ENCODE results near the gene OCIAD2.
"Not testable (repeated sequence)": the region's sequence is repeated elsewhere in the genome, so short reads cannot be mapped to it uniquely, and the experiment has no call there.

Gene OCIAD2

DNA sequence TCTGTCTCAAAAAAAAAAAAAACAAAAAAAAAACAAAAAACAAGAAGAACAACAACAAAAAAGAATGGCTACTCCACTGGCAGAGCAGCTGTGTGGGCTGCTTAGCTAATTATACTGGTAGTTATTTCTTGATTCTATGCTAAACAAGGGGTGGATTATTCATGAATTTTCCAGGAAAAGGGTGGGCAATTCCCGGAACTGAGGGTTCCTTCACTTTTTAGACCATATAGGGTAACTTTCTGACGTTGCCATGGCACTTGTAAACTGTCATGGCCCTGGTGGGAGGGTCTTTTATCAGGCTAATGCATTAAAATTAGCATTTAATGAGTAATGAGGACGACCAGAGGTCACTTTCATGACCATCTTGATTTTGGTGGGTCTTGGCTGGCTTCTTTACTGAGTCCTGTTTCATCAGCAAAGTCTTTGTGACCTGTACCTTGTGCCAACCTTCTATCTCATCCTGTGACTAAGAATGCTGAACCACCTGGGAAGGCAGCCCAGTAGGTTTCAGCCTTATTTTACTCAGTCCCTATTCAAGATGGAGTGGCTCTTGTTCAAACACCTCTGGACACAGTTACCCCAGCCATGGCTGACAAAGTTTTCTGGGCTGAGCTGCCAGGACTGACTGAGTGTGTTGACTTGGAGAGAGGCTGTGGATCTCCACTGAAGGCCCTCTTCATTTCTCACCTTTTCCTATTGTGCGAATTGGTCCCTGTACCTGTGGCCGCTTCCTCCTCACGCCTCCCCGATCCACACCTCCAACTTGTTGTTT is 1.3 kb upstream of the OCIAD2 start:
- no peak for DNase-seq (ENCODE audit: low read depth, low spot score)

GRCh38 chr4:48905363-48906015 is 1.1 kb downstream of the OCIAD2 start:
- DNase-seq (ENCODE audit: low read depth, low spot score) = no peak

DNA sequence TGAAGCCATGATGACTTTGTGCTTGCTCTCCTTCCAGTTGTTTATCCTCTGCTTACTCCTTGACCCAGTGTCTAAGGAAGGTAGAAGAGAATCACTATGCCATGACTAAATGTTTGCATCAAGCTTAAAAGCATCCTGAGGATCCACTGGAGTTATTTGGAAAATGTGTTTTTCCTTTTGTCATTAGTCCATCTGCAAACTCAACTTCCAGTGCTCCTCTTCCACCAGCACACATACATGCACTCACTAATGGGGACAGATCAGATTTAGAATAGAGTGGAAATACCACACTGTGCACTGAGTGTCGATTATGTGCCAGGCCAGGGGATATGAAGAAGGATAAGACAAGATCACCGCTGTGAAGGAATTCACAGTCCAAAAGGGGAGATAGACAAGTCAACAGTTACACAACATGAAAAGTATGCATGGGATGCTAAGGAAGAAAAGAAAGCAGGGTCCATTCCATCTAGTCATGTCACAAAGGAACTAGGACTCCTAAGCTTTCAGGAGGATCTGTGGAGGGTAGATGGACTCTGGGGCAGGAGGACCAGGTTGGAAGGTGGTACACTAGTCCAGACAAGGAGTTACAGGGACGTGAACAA is 1.9 kb downstream of the OCIAD2 start:
- no peak for DNase-seq (ENCODE audit: low read depth, low spot score)

DNA sequence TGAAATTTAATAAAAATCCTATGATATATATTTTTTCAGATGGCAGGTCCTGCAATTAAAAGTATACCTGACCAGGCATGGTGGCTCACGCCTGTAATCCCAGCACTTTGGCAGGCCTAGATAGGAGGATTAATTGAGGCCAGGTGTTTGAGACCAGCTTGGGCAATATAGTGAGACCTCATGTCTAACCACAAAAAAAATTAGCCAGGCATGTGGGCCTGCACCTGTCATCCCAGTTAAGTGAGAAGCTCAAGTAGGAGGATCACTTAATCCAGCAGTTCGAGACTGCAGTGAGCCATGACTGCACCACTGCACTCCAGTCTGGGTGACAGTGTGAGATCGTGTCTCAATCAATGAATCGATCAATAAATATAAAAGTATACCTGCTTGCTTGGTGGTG is 2.5 kb downstream of the OCIAD2 start:
- no peak for DNase-seq (ENCODE audit: low read depth, low spot score)

- DNase-seq (ENCODE audit: low read depth, low spot score) = no peak
Measured at GRCh38 chr4:48902266-48902665, 4.3 kb downstream of the OCIAD2 start.

DNA sequence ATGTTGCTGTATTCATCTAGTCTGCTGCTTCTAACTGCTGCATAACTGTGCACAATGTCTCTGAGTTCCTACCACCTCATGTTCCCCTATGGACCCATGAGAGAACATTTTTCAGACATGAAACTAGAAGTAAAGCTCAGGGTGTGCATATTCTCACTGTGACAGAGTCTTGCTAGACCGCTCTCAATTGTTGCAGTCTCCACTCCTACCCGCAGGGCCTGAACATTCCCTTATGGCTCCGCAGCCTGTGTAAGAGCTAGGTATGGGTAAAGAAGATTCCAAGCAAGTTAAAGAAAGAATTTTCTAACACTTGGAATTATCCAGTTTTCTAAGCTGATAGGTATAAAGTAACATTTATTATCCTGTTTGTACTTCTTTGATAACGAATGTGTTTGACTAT is 5.4 kb downstream of the OCIAD2 start:
- no peak for DNase-seq (ENCODE audit: low read depth, low spot score)

DNA sequence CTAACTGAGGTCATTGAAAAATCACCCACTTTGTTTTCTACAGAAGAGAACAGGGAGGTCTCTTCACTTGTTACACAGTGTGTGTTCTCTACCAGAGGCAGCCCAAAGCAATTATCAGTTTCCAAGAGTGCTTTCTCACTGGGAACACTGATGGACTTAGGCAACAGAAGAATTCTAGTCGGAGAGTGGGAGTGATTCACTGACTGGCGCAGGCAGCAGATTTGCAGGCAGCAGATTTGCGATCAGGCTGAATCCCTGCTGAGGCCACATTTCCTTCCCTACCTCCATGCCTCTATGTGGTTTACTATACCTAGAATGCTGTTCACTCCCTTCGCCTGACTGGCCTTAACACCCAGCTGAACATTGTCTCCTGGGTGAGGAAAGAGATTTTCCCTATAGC is 6.6 kb downstream of the OCIAD2 start:
- no peak for DNase-seq (ENCODE audit: low read depth, low spot score)

GRCh38 chr4:48899432-48899749 is 7.2 kb downstream of the OCIAD2 start:
- DNase-seq (ENCODE audit: low read depth, low spot score) = no peak

- DNase-seq (ENCODE audit: low read depth, low spot score) = no peak
Measured at GRCh38 chr4:48898733-48899431, 7.7 kb downstream of the OCIAD2 start.

DNA sequence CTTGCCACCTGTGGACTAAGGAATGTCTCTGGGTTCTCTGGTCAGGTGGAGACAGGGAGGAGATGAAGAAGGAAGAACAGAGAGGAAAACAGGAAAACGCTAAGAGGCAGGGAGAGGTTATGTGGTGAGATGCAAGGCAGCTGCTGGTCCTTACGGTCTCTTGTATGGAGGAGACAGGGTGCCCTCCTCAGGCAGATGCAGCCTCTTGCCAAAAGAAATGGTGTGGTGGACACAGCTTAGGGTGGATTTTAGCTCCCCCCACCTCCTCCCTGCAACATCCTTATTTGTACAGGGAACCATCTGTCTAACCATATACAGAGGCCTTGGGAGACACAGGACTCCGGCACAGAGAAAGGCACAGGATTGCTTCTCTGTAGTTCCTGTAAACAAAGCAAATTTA is 9.7 kb downstream of the OCIAD2 start:
- DNase-seq (ENCODE audit: low read depth, low spot score) = no peak

DNA sequence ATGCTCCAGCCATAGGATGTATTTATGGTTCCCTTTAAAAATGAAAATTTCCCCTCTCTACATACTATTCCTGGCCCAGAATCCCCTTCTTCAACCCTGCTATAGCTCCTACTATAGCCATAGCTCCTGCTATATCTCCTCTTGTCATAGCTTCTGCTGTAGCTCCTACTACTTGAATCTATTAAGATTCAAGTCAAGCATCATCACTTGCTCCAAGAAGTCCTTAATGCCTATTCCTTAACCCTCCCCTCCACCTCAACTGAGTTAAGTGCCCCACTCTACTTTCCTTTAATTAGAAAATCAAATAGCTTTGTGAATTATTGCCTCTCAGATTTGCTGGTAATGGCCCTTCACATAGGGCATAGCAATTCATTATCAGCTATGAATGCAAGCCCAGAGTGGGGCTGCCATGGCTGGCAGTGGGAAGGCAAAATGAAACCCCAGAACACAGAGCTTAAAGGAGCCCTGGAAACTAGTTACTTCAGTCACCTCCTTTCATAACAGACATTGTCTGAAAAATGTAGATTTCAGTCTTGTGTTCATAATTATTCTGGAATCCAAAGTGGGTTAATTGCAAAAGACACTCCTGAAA is 15.4 kb downstream of the OCIAD2 start:
- no peak for DNase-seq (ENCODE audit: low read depth, low spot score)

- DNase-seq (ENCODE audit: low read depth, low spot score) = not testable (repeated sequence)
Measured at GRCh38 chr4:48889750-48890149, 16.8 kb downstream of the OCIAD2 start.

- not testable (repeated sequence) for DNase-seq (ENCODE audit: low read depth, low spot score)
Measured at GRCh38 chr4:48881646-48882045, 24.9 kb downstream of the OCIAD2 start.

DNA sequence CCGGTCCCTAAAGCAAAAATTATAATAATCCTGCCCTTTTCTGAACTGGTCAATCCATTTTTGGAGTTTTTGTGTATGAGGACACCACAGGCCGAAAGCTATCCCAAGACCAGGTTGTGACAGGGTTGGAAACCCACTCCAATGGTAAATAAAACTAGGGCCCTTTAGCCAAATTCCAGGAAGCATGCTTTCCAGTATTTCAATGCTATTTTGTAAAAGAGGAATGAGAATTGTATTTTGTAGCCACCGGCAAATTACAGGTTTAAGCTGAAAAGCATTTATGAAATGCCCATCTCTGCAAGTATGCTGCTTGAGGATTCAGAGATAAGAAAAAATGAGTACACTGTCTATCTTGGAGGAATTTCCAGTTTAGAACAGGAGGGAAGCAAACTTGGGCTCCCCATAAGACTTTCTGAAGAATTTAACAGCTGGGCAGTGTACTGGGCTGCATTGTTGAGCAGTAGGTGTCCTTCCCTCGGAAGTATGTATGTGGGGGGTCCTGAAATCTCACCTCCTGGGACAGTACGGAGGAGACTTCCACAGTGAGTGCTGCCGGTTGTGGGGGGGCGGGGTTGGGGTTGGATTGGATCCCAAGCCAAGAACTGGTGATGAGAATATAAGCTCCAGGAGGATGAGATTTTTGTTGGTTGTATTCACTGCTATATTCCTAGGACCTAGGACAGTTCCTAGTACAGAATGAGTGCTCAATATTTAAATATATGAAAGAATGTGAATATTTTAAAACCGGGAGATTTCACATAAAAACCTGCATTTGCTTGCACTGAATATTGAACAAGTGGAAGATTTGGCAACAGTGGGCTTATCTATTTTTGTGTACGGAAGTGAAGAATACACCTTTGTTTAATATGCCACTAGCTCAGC is 26.8 kb downstream of the OCIAD2 start:
- no peak for DNase-seq (ENCODE audit: low read depth, low spot score)

DNA sequence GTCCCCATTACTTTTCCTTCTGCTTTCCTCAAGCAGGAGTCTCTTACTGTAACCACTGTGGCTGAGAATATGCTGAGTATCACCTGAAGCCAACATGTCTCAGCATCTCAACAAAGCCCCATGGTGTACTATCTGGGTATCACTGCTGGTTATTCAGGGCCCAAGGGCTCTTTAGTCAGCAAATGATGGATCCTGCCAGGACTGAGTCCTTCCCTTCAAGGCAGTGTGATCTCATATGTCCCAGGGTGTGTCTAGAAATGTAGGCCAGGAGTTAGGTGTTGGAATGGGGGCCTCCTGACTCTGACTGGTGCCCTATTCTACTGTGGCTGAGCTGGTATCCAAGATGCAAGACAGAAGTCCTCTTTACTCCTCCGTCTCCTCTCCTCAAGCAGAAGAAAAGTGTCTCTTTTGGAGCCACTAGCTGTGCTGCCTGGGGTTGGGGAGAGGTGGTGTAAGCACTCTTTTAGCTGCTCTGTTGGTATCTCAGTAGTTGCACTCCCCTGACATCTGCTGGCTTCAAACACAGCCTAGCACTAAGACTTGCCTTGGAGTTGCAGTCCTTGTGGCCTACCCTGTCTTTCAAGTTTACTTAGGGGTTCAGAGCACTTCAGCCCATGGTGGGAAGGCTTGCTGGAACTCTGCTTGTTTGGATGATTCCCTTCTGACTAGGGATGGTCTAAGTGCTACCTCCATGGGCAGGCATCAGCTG is 28.6 kb downstream of the OCIAD2 start:
- DNase-seq (ENCODE audit: low read depth, low spot score) = peak; percentile 7

DNA sequence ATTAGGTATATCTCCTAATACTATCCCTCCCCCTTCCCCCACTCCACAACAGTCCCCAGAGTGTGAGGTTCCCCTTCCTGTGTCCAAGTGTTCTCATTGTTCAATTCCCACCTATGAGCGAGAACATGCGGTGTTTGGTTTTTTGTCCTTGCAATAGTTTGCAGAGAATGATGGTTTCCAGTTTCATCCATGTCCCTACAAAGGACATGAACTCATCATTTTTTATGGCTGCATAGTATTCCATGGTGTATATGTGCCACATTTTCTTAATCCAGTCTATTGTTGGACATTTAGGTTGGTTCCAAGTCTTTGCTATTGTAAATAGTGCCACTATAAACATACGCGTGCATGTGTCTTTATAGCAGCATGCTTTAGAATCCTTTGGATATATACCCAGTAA is 41.9 kb downstream of the OCIAD2 start:
- not testable (repeated sequence) for DNase-seq (ENCODE audit: low read depth, low spot score)

- no peak for DNase-seq (ENCODE audit: low read depth, low spot score)
Measured at GRCh38 chr4:48863728-48864127, 42.8 kb downstream of the OCIAD2 start.

- DNase-seq (ENCODE audit: low read depth, low spot score) = no peak
Measured at GRCh38 chr4:48862661-48863060, 43.9 kb downstream of the OCIAD2 start.

GRCh38 chr4:48862038-48862437 is 44.5 kb downstream of the OCIAD2 start:
- DNase-seq (ENCODE audit: low read depth, low spot score) = no peak

GRCh38 chr4:48858130-48858529 is 48.4 kb downstream of the OCIAD2 start:
- DNase-seq (ENCODE audit: low read depth, low spot score) = no peak
